Measurements from ENCODE around the gene OR4F6.

The OR4F6 gene

GRCh38 chr15:101805605-101806345 is 2.5 kb downstream of the OR4F6 start:
- DNase-seq = no peak

- DNase-seq = no peak
These were observed 4.1 kb downstream of the OR4F6 start for GRCh38 chr15:101807345-101807945.

- no peak for DNase-seq
These were observed 4.9 kb downstream of the OR4F6 start for GRCh38 chr15:101808201-101808600.

GRCh38 chr15:101810456-101810855 is 7.1 kb downstream of the OR4F6 start:
- DNase-seq = no peak

GRCh38 chr15:101810876-101811275 is 7.6 kb downstream of the OR4F6 start:
- no peak for DNase-seq

DNA sequence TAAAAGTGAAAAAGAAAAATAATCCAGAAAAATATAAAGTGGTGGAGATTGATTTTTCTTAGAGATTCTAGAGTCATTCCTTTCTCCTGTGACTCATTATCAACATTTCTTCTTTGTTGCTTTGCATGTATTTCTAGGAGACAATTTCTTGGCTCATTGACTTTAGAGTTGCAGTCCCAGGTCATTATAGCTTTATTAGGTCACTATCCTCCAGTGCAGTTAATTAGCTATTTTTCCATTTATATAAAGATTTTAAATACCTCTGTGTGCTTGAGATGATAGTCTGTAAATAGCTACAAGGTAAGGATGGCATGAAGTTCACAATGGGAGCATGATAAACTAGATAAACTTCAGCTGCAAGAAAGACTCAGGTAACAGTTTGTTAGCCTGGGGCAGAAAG is 8.6 kb downstream of the OR4F6 start, which contains the start of gene OR4F15:
OR4F15 (plus strand) TSS at position 301 of the 400 bp plus-strand sequence. CDS start 5,985 bp downstream, outside the sequence.
- no peak for DNase-seq

DNA sequence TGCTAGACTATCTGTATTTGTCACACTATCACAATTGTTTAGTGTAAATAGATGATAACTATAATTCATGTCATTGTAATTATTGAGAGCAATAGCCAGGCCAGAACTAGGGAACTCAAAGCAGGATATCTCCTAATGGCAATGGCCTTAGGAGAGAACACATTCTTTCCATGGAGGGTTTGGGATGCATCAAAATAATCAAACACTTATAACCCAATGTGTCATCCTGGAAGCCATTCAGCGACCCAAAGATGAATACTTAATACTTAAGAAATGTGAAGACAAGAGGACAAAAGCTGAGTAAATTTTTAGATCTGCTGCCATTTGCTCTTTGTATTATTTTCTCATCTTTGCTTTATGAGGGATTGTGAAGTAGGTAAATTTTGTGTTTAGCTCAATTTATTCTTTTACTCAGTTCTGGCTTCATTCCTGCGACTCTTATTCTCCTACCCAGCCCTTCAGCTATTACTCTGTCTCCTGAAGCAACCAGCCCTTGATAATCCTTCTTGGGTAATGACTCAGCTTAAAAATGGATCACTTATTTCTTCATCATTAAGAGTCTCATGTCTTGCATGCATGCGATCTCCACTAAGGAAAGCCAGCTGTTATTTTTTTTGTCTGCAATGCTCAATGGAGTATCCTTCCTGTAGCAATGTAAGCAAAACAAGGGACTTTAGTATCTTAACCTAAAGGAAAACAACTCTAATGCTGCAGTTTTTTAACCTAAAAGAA is 10.7 kb downstream of the OR4F6 start:
- DNase-seq = no peak

GRCh38 chr15:101820781-101821180 is 17.5 kb downstream of the OR4F6 start:
- DNase-seq = no peak

- DNase-seq = no peak
These were observed 23.9 kb downstream of the OR4F6 start for GRCh38 chr15:101827257-101827656.

- no peak for DNase-seq
These were observed 25.5 kb downstream of the OR4F6 start for GRCh38 chr15:101828774-101829173.

- no peak for DNase-seq
These were observed 38.3 kb downstream of the OR4F6 start for GRCh38 chr15:101841656-101842055.

DNA sequence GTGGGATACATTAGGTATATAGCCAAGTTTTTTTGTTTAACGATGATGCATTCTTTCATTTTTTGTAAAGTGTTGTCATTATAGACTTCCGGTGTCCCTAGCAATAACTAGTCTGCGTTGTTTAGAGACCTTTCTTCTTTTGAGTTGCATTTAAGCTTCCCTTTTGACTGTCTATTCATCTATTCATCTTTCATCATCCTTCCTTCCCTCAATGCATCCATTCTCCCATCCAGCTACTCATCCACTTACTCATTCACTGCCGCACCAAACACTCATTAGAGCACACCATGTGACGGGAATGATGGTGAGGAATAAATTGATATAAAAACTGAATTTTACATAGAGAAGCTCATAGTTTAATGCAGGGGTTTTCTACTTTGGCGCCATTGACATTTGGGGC is 41.6 kb downstream of the OR4F6 start:
- DNase-seq = no peak

GRCh38 chr15:101852356-101852755 is 49.0 kb downstream of the OR4F6 start:
- no peak for DNase-seq

All from activated T-cell treated with anti-CD3 and anti-CD28 coated beads for 4 hours (primary cell).